Stimulated activated CD8-positive, alpha-beta memory T cell treated with anti-CD3 and anti-CD28 coated beads, Interleukin-7, amount 100 ng/mL, for 48 hours (primary cell): ENCODE measurements around the gene EMC9.

Experiments used
- DNase-seq, 2 donors: peaks; one replicate each; pipeline ENCODE4 v3.0.0-alpha.2; 2020; ENCODE audit warnings: low read depth in 1 of 2; ENCODE audit errors: extremely low read depth in 1 of 2

Gene EMC9

GRCh38 chr14:24141097-24141880 is at the start of gene EMC9:
EMC9 (minus strand) TSS chr14:24141591; CDS start chr14:24141304, 287 bp downstream.
- peak; percentile 98 to 100 for DNase-seq

- DNase-seq: no peak
Observed at GRCh38 chr14:24190416-24190815, 49.0 kb upstream of the EMC9 start.

GRCh38 chr14:24189460-24189859 is 48.1 kb upstream of the EMC9 start:
- no peak for DNase-seq

- no peak for DNase-seq
Observed at GRCh38 chr14:24189059-24189375, 47.6 kb upstream of the EMC9 start.

- DNase-seq: peak; percentile 85 to 95
Observed at GRCh38 chr14:24188251-24189058, 47.1 kb upstream of the EMC9 start, which contains the start of gene IPO4. IPO4 (minus strand) TSS chr14:24188816; CDS start chr14:24188787, 29 bp downstream.

- DNase-seq: no peak
Observed at GRCh38 chr14:24187539-24187915, 46.1 kb upstream of the EMC9 start.

- DNase-seq: no peak
Observed at GRCh38 chr14:24186831-24187538, 45.6 kb upstream of the EMC9 start.

- no peak for DNase-seq
Observed at GRCh38 chr14:24185741-24186140, 44.4 kb upstream of the EMC9 start.

- no peak for DNase-seq
Observed at GRCh38 chr14:24185026-24185425, 43.6 kb upstream of the EMC9 start.

GRCh38 chr14:24184104-24184970 is 42.9 kb upstream of the EMC9 start:
- DNase-seq: no peak

GRCh38 chr14:24183014-24183481 is 41.7 kb upstream of the EMC9 start:
- no peak for DNase-seq

- DNase-seq: no peak
Observed at GRCh38 chr14:24182110-24182882, 40.9 kb upstream of the EMC9 start.

- no peak for DNase-seq
Observed at GRCh38 chr14:24181371-24182077, 40.1 kb upstream of the EMC9 start.

- no peak for DNase-seq
Observed at GRCh38 chr14:24179961-24180796, 38.8 kb upstream of the EMC9 start.

GRCh38 chr14:24179294-24179960 is 38.0 kb upstream of the EMC9 start:
- no peak for DNase-seq

GRCh38 chr14:24178399-24179178 is 37.2 kb upstream of the EMC9 start:
- no peak for DNase-seq

- no peak for DNase-seq
Observed at GRCh38 chr14:24177891-24178290, 36.5 kb upstream of the EMC9 start.
